ENCODE measurements around the gene FPR2.

DNA sequence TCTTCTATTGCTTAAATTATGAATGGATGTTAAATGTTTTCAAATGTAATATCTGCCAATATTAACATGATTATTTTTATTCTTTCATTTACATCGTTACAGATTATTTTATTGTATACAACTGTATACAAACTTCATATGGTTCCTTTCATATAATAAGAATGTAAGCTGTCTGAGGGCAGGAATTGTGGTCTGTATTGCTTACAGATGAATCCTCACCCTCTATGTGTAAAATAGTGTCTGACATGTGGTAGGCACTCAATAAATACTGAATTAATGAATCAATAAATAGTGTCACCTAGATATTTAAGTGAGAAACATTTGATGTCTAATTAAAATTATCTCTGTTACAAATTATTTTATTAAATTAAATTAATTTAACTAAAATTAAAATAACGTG, 41.8 kb downstream of the FPR2 start:
- TF ChIP-seq ZNF592 (IDR thresholded peaks at IDR 0.05) (no peak), SNRNP70 (optimal IDR thresholded peaks at IDR 0.05; ENCODE audit: low read depth, low read length) (no peak), NR2C2 (CRISPR knock-in tag; IDR thresholded peaks at IDR 0.05) (no peak), NR2C2 (tag; IDR thresholded peaks at IDR 0.05) (no peak), CTCF (IDR thresholded peaks at IDR 0.05 in 2 of 3, conservative IDR thresholded peaks at IDR 0.05 in 1 of 3; ENCODE audit: insufficient read depth in 2 of 3, low read depth in 1 of 3, low read length in 3 of 3) (no peak)

All from K562 (cell line).